HCT116 (cell line): ENCODE results near the gene TMEM164.

Source experiments
- CEBPB ChIP-seq: IDR thresholded peaks from 2 replicates; pipeline ENCODE4 v1.6.1; 2012; ENCODE audit warnings: low read depth
- EZH2 ChIP-seq: fragments of 200-600 bp; sonication (generic); IDR thresholded peaks from 2 replicates; pipeline ENCODE4 v1.6.1; 2017; ENCODE audit warnings: antibody characterized with exemption, mixed run types
- EZH2phosphoT487 ChIP-seq: fragments of 200-600 bp; IDR thresholded peaks from 2 replicates; pipeline ENCODE4 v1.6.1; 2018; ENCODE audit warnings: antibody characterized with exemption, borderline replicate concordance
- POLR2A ChIP-seq: IDR thresholded peaks from 2 replicates; pipeline ENCODE4 v1.7.0; 2011; ENCODE audit warnings: borderline replicate concordance; ENCODE audit not compliant: insufficient read depth, insufficient read length; ENCODE audit errors: extremely low read depth
- POLR2AphosphoS5 ChIP-seq: IDR thresholded peaks from 2 replicates; pipeline ENCODE4 v1.6.1; 2011; ENCODE audit warnings: mild to moderate bottlenecking, low read depth, low read length, moderate library complexity
- RAD21 ChIP-seq: IDR thresholded peaks from 2 replicates; pipeline ENCODE4 v1.6.1; 2012; ENCODE audit warnings: low read depth, mild to moderate bottlenecking
- SIN3A ChIP-seq: IDR thresholded peaks from 2 replicates; pipeline ENCODE4 v1.6.1; 2012; ENCODE audit warnings: low read depth
- ZFX ChIP-seq: fragments of 450-650 bp; IDR thresholded peaks from 2 replicates; pipeline ENCODE4 v1.6.1; 2017
- TF ChIP-seq, protein P1 (sequence below), 3 experiments: fragments of 200-600 bp in 1 of 3; sonication (generic) in 1 of 3; IDR thresholded peaks in 2 of 3; conservative IDR thresholded peaks in 1 of 3; 2 replicates each; pipeline ENCODE4 v1.5.1; 2012 to 2017; ENCODE audit warnings: low read depth in 2 of 3, low read length in 2 of 3, antibody characterized with exemption in 1 of 3, borderline replicate concordance in 1 of 3, control low read depth in 1 of 3, mild to moderate bottlenecking in 1 of 3, mixed read lengths in 1 of 3, mixed run types in 1 of 3, moderate library complexity in 1 of 3; ENCODE audit not compliant: insufficient read depth in 1 of 3
- TF ChIP-seq, protein P2 (sequence below): IDR thresholded peaks from 2 replicates; pipeline ENCODE4 v1.6.1; 2012
- TF ChIP-seq, protein P3 (sequence below): IDR thresholded peaks from 2 replicates; pipeline ENCODE4 v1.6.1; 2012; ENCODE audit warnings: low read depth
- TF ChIP-seq, protein P4 (sequence below): IDR thresholded peaks from 2 replicates; pipeline ENCODE4 v1.6.1; 2011; ENCODE audit warnings: mild to moderate bottlenecking, low read length, moderate library complexity; ENCODE audit not compliant: insufficient replicate concordance; ENCODE audit errors: extremely low read depth

DNA sequence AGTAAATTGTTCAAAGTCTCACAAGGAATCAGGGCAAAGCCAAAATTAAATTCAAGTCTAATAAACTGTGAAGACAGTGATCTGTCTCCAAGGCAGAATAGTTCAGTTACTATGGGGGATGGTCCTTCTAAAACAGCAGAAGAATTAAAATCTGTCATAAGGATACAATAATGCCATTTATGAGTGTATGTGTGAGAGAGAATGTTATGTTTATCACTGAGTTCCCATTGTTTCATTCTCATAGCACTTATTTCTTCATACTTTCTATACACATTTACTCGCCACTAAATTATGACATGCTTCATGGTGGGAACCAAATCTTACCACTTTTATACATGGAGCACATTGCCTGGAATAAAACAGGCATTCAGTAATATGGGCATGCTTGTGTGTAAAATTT is 212.5 kb downstream of the TMEM164 start:
- TF ChIP-seq POLR2AphosphoS5 (no peak), SIN3A (no peak), ZFX (no peak), POLR2A (no peak), EZH2 (no peak), RAD21 (no peak), EZH2phosphoT487 (no peak), CEBPB (no peak)
- TF ChIP-seq, protein P1, sequence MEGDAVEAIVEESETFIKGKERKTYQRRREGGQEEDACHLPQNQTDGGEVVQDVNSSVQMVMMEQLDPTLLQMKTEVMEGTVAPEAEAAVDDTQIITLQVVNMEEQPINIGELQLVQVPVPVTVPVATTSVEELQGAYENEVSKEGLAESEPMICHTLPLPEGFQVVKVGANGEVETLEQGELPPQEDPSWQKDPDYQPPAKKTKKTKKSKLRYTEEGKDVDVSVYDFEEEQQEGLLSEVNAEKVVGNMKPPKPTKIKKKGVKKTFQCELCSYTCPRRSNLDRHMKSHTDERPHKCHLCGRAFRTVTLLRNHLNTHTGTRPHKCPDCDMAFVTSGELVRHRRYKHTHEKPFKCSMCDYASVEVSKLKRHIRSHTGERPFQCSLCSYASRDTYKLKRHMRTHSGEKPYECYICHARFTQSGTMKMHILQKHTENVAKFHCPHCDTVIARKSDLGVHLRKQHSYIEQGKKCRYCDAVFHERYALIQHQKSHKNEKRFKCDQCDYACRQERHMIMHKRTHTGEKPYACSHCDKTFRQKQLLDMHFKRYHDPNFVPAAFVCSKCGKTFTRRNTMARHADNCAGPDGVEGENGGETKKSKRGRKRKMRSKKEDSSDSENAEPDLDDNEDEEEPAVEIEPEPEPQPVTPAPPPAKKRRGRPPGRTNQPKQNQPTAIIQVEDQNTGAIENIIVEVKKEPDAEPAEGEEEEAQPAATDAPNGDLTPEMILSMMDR (IDR thresholded peaks at IDR 0.05 in 2 of 3, conservative IDR thresholded peaks at IDR 0.05 in 1 of 3; ENCODE audit: borderline replicate concordance in 1 of 3, insufficient read depth in 1 of 3, low read depth in 2 of 3, low read length in 2 of 3) = no peak
- TF ChIP-seq, protein P2, sequence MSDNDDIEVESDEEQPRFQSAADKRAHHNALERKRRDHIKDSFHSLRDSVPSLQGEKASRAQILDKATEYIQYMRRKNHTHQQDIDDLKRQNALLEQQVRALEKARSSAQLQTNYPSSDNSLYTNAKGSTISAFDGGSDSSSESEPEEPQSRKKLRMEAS = no peak
- TF ChIP-seq, protein P3, sequence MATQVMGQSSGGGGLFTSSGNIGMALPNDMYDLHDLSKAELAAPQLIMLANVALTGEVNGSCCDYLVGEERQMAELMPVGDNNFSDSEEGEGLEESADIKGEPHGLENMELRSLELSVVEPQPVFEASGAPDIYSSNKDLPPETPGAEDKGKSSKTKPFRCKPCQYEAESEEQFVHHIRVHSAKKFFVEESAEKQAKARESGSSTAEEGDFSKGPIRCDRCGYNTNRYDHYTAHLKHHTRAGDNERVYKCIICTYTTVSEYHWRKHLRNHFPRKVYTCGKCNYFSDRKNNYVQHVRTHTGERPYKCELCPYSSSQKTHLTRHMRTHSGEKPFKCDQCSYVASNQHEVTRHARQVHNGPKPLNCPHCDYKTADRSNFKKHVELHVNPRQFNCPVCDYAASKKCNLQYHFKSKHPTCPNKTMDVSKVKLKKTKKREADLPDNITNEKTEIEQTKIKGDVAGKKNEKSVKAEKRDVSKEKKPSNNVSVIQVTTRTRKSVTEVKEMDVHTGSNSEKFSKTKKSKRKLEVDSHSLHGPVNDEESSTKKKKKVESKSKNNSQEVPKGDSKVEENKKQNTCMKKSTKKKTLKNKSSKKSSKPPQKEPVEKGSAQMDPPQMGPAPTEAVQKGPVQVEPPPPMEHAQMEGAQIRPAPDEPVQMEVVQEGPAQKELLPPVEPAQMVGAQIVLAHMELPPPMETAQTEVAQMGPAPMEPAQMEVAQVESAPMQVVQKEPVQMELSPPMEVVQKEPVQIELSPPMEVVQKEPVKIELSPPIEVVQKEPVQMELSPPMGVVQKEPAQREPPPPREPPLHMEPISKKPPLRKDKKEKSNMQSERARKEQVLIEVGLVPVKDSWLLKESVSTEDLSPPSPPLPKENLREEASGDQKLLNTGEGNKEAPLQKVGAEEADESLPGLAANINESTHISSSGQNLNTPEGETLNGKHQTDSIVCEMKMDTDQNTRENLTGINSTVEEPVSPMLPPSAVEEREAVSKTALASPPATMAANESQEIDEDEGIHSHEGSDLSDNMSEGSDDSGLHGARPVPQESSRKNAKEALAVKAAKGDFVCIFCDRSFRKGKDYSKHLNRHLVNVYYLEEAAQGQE = no peak
- TF ChIP-seq, protein P4, sequence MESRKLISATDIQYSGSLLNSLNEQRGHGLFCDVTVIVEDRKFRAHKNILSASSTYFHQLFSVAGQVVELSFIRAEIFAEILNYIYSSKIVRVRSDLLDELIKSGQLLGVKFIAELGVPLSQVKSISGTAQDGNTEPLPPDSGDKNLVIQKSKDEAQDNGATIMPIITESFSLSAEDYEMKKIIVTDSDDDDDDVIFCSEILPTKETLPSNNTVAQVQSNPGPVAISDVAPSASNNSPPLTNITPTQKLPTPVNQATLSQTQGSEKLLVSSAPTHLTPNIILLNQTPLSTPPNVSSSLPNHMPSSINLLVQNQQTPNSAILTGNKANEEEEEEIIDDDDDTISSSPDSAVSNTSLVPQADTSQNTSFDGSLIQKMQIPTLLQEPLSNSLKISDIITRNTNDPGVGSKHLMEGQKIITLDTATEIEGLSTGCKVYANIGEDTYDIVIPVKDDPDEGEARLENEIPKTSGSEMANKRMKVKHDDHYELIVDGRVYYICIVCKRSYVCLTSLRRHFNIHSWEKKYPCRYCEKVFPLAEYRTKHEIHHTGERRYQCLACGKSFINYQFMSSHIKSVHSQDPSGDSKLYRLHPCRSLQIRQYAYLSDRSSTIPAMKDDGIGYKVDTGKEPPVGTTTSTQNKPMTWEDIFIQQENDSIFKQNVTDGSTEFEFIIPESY = no peak
